Osteocyte (in vitro differentiated cells): ENCODE results near the gene C2orf92. TPM values are rescaled to one million over a fixed set of nuclear protein-coding genes. Genes with fewer than 3 reads are reported as not detected.

Experiments
- DNase-seq: peaks from one replicate; pipeline ENCODE4 v3.0.0; 2021; ENCODE audit warnings: mixed read lengths; ENCODE audit not compliant: unreplicated experiment; ENCODE audit errors: extremely low spot score
- H3K27ac Mint-ChIP-seq: one replicate; pipeline ENCODE4 v1.8.0; 2021; ENCODE audit warnings: mild to moderate bottlenecking, mixed read lengths; ENCODE audit not compliant: unreplicated experiment
- H3K27me3 Mint-ChIP-seq: one replicate; pipeline ENCODE4 v1.8.0; 2021; ENCODE audit warnings: mixed read lengths; ENCODE audit not compliant: unreplicated experiment
- H3K36me3 Mint-ChIP-seq: one replicate; pipeline ENCODE4 v1.8.0; 2021; ENCODE audit warnings: mixed read lengths; ENCODE audit not compliant: unreplicated experiment
- H3K4me1 Mint-ChIP-seq: one replicate; pipeline ENCODE4 v1.8.0; 2021; ENCODE audit warnings: mixed read lengths; ENCODE audit not compliant: unreplicated experiment
- H3K4me3 Mint-ChIP-seq: one replicate; pipeline ENCODE4 v1.8.0; 2021; ENCODE audit warnings: mild to moderate bottlenecking, moderate library complexity, mixed read lengths; ENCODE audit not compliant: unreplicated experiment
- H3K9me3 Mint-ChIP-seq: one replicate; pipeline ENCODE4 v1.8.0; 2021; ENCODE audit warnings: mixed read lengths; ENCODE audit not compliant: unreplicated experiment
- CTCF ChIP-seq: fragments of 200-600 bp; sonication (generic); IDR thresholded peaks from 2 replicates; pipeline ENCODE4 v1.5.0; 2021; ENCODE audit warnings: antibody characterized with exemption, mild to moderate bottlenecking, moderate library complexity
- total RNA-seq: library from RNA; stranded (reverse); gene quantifications from 2 replicates; pipeline ENCODE4 v1.2.1, GENCODE V29; 2021

Gene C2orf92
- total RNA-seq, 1 donor from 2014 or later = 13.7 TPM

GRCh38 chr2:97712693-97713295 is 43.3 kb downstream of the C2orf92 start:
- Mint-ChIP-seq H3K36me3 (no peaks in the 10 kb centered on the region), H3K27me3 (peaks cover 7% of the 10 kb centered on the region), H3K4me1 (peaks cover 2% of the 10 kb centered on the region), H3K9me3 (no peaks in the 10 kb centered on the region), H3K27ac (no peak overlapping the region), H3K4me3 (no peak overlapping the region)
- no peak for DNase-seq
- TF ChIP-seq CTCF = no peak

GRCh38 chr2:97713296-97714083 is 44.0 kb downstream of the C2orf92 start, which contains the start of gene ZAP70:
ZAP70 (plus strand) TSS chr2:97713576; CDS start chr2:97724037, 10,461 bp downstream.
- Mint-ChIP-seq H3K27me3 (peaks cover 7% of the 10 kb centered on the region), H3K36me3 (no peaks in the 10 kb centered on the region), H3K9me3 (no peaks in the 10 kb centered on the region), H3K4me1 (peaks cover 2% of the 10 kb centered on the region), H3K4me3 (no peak within 1 kb of the TSS), H3K27ac (no peak within 1 kb of the TSS)
- TF ChIP-seq CTCF = no peak
- no peak for DNase-seq

DNA sequence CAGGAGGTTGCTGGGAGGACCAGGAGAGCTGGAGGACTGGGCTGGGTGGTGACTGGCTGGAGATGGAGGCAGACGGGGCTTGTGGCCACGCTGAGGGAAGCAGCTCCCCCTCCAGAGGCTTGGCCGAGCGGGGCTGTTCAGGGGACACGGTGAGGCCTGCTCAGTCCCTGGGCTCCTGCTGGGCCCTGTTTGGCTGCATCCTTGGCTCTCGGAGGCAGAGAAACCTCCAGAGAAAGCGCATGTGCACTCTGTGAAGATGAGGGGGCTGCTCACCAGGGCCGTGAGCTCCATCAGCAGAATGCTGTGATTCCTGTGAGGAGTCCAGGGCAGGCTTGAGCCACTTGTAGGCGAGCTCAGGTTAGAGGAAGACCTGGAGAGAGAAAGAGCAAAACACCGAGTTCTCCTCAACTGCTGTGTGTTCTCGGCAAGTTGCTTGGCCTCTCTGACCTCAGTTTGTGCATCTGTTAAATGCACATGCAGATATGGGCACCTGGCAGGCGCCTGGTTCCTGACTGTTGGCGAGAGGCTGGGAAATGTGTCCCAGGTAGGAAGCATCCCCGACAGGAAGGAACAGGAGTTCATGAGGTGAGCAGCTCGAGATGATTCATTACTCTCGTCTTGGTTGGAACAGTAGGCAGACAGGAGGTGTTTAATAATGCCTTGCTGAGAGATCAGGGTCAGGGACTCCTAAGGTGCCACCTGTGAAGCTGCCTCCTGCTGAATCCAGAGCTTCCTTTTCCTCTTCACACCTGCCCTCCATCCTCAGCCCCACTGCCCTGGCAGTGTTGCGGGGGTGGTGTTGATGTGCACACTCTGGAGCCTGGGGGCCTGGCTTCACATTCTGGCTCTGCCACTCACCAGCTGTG is 44.8 kb downstream of the C2orf92 start:
- peaks cover 2% of the 10 kb centered on the region for H3K4me1 Mint-ChIP-seq
- H3K9me3 Mint-ChIP-seq = no peaks in the 10 kb centered on the region
- peaks cover 7% of the 10 kb centered on the region for H3K27me3 Mint-ChIP-seq
- H3K4me3 Mint-ChIP-seq = no peak overlapping the region
- H3K36me3 Mint-ChIP-seq = no peaks in the 10 kb centered on the region
- DNase-seq = no peak
- TF ChIP-seq CTCF = no peak
- no peak overlapping the region for H3K27ac Mint-ChIP-seq

GRCh38 chr2:97714950-97715652 is 45.6 kb downstream of the C2orf92 start:
- H3K9me3 Mint-ChIP-seq = no peaks in the 10 kb centered on the region
- H3K36me3 Mint-ChIP-seq = no peaks in the 10 kb centered on the region
- H3K4me3 Mint-ChIP-seq = no peak overlapping the region
- DNase-seq = no peak
- H3K27ac Mint-ChIP-seq = no peak overlapping the region
- peaks cover 7% of the 10 kb centered on the region for H3K27me3 Mint-ChIP-seq
- no peaks in the 10 kb centered on the region for H3K4me1 Mint-ChIP-seq
- TF ChIP-seq CTCF = no peak
